Activated CD4-positive, alpha-beta T cell treated with anti-CD3 and anti-CD28 coated beads for 36 hours (primary cell): ENCODE results near the gene DDX56. TPM values are rescaled to one million over a fixed set of nuclear protein-coding genes. Genes with fewer than 3 reads are reported as not detected.

Source experiments
- ATAC-seq: fragments of 200-7000 bp; cut with Tn5 transposase; one replicate; pipeline ENCODE4 v1.10.0; 2021; ENCODE audit warnings: mild to moderate bottlenecking, moderate library complexity
- CTCF ChIA-PET: fragments of 350-600 bp; sonication (Branson Sonifier 250); formaldehyde crosslinking; loops from one replicate; lab custom pipeline; 2021; ENCODE audit warnings: antibody characterized with exemption; lab: Charles Lee
- POLR2A ChIA-PET: fragments of 350-600 bp; sonication (Branson Sonifier 250); formaldehyde crosslinking; loops from one replicate; lab custom pipeline; 2021; ENCODE audit warnings: antibody characterized with exemption, inconsistent platforms; lab: Charles Lee
- DNase-seq: peaks from one replicate; pipeline ENCODE4 v3.0.0-alpha.2; 2020
- H3K27ac Mint-ChIP-seq: one replicate; pipeline ENCODE4 v1.8.0; 2021; ENCODE audit warnings: mixed read lengths
- H3K27me3 Mint-ChIP-seq: one replicate; pipeline ENCODE4 v1.8.0; 2021; ENCODE audit warnings: mixed read lengths
- H3K36me3 Mint-ChIP-seq: one replicate; pipeline ENCODE4 v1.8.0; 2021; ENCODE audit warnings: low read depth, mixed read lengths
- H3K4me1 Mint-ChIP-seq: one replicate; pipeline ENCODE4 v1.8.0; 2021; ENCODE audit warnings: mixed read lengths
- H3K4me3 Mint-ChIP-seq: one replicate; pipeline ENCODE4 v1.8.0; 2021; ENCODE audit warnings: mild to moderate bottlenecking, moderate library complexity, mixed read lengths
- H3K9me3 Mint-ChIP-seq: one replicate; pipeline ENCODE4 v1.8.0; 2021; ENCODE audit warnings: low read depth, mixed read lengths
- intact Hi-C, 2 experiments: fragments of 100-400 bp; cut with DNase I in 1 of 2; cut with micrococcal nuclease in 1 of 2; formaldehyde crosslinking; loops; one replicate each; pipeline versions ENCODE4 v1.14.2 to v1.15.1; 2022 to 2024; cut with DNase I, micrococcal nuclease
- total RNA-seq, 2 experiments: library from RNA; stranded (reverse); gene quantifications; one replicate each; pipeline ENCODE4 v1.2.3, GENCODE V29; 2021

DDX56 gene
- total RNA-seq, 2 experiments from 2014 or later = 98.5 to 104 TPM

GRCh38 chr7:44541876-44542610 is 31.7 kb downstream of the DDX56 start:
- Mint-ChIP-seq H3K27ac (no peak overlapping the region), H3K27me3 (peaks cover 2% of the 10 kb centered on the region), H3K4me1 (no peaks in the 10 kb centered on the region), H3K4me3 (no peak overlapping the region), H3K9me3 (no peaks in the 10 kb centered on the region), H3K36me3 (no peaks in the 10 kb centered on the region)
- no peak for ATAC-seq
- ChIA-PET POLR2A (no interaction called here), CTCF (interaction anchor here (3.4 kb wide), 1 partner anchor 7 kb away, joined by 12 read pairs; no protein-coding TSS in a partner anchor)
- intact Hi-C loops = no loop called here
- DNase-seq = no peak

- intact Hi-C loops = no loop called here
- Mint-ChIP-seq H3K4me1 (no peaks in the 10 kb centered on the region), H3K36me3 (no peaks in the 10 kb centered on the region), H3K4me3 (no peak within 1 kb of the TSS), H3K27me3 (peaks cover 2% of the 10 kb centered on the region), H3K9me3 (no peaks in the 10 kb centered on the region), H3K27ac (no peak within 1 kb of the TSS)
- ATAC-seq (no peak), DNase-seq (no peak)
- ChIA-PET CTCF (interaction anchor here (0.6 kb wide), 1 partner anchor 267 kb away, joined by 3 read pairs; no protein-coding TSS in a partner anchor), POLR2A (no interaction called here)
These were observed 32.5 kb downstream of the DDX56 start, which contains the start of gene NPC1L1 for GRCh38 chr7:44541028-44541869. TSS of gene NPC1L1 (minus strand) at chr7:44541330. CDS start at chr7:44541259, 71 bp downstream.

GRCh38 chr7:44540592-44541027 is 33.1 kb downstream of the DDX56 start:
- Mint-ChIP-seq H3K4me1 (no peaks in the 10 kb centered on the region), H3K36me3 (no peaks in the 10 kb centered on the region), H3K27me3 (peaks cover 2% of the 10 kb centered on the region), H3K4me3 (no peak overlapping the region), H3K27ac (no peak overlapping the region), H3K9me3 (no peaks in the 10 kb centered on the region)
- intact Hi-C loops = no loop called here
- DNase-seq (no peak), ATAC-seq (no peak)
- ChIA-PET CTCF (interaction anchor here (0.6 kb wide), 1 partner anchor 266 kb away, joined by 3 read pairs; no protein-coding TSS in a partner anchor), POLR2A (no interaction called here)

GRCh38 chr7:44539669-44540506 is 33.8 kb downstream of the DDX56 start:
- Mint-ChIP-seq H3K36me3 (no peaks in the 10 kb centered on the region), H3K4me1 (no peaks in the 10 kb centered on the region), H3K27ac (no peak overlapping the region), H3K4me3 (no peak overlapping the region), H3K27me3 (no peaks in the 10 kb centered on the region), H3K9me3 (no peaks in the 10 kb centered on the region)
- CTCF ChIA-PET = interaction anchor here (0.6 to 1.1 kb wide), 2 partner anchors 43 to 265 kb away, joined by 3 to 4 read pairs; no protein-coding TSS in a partner anchor
- no peak for DNase-seq
- intact Hi-C loops = no loop called here
- ATAC-seq = no peak
- POLR2A ChIA-PET = no interaction called here

GRCh38 chr7:44538798-44539668 is 34.7 kb downstream of the DDX56 start:
- H3K27ac Mint-ChIP-seq = no peak overlapping the region
- no peak overlapping the region for H3K4me3 Mint-ChIP-seq
- no peaks in the 10 kb centered on the region for H3K9me3 Mint-ChIP-seq
- no peaks in the 10 kb centered on the region for H3K4me1 Mint-ChIP-seq
- ATAC-seq (no peak), DNase-seq (no peak)
- no peaks in the 10 kb centered on the region for H3K27me3 Mint-ChIP-seq
- CTCF ChIA-PET = interaction anchor here (0.5 to 1.1 kb wide), 3 partner anchors 14 to 338 kb away, joined by 3 to 4 read pairs (median 3); partner anchors contain the start of gene YKT6
- POLR2A ChIA-PET = no interaction called here
- intact Hi-C loops = no loop called here
- no peaks in the 10 kb centered on the region for H3K36me3 Mint-ChIP-seq

GRCh38 chr7:44538093-44538797 is 35.5 kb downstream of the DDX56 start:
- ChIA-PET CTCF (interaction anchor here (0.8 to 1.7 kb wide), 5 partner anchors 10 to 45 kb away, joined by 3 to 7 read pairs (median 4); no protein-coding TSS in a partner anchor), POLR2A (no interaction called here)
- Mint-ChIP-seq H3K4me3 (no peak overlapping the region), H3K27me3 (no peaks in the 10 kb centered on the region), H3K9me3 (no peaks in the 10 kb centered on the region), H3K27ac (no peak overlapping the region), H3K36me3 (no peaks in the 10 kb centered on the region), H3K4me1 (no peaks in the 10 kb centered on the region)
- intact Hi-C loops = no loop called here
- no peak for ATAC-seq
- no peak for DNase-seq

GRCh38 chr7:44537442-44537841 is 36.3 kb downstream of the DDX56 start:
- no peaks in the 10 kb centered on the region for H3K27me3 Mint-ChIP-seq
- ATAC-seq = no peak
- intact Hi-C loops = no loop called here
- no peak overlapping the region for H3K27ac Mint-ChIP-seq
- DNase-seq = no peak
- H3K36me3 Mint-ChIP-seq = no peaks in the 10 kb centered on the region
- CTCF ChIA-PET = interaction anchor here (0.7 to 1.7 kb wide), 4 partner anchors 9 to 267 kb away, joined by 3 to 7 read pairs (median 4); no protein-coding TSS in a partner anchor
- no peaks in the 10 kb centered on the region for H3K4me1 Mint-ChIP-seq
- H3K4me3 Mint-ChIP-seq = no peak overlapping the region
- POLR2A ChIA-PET = no interaction called here
- no peaks in the 10 kb centered on the region for H3K9me3 Mint-ChIP-seq

GRCh38 chr7:44536090-44536489 is 37.6 kb downstream of the DDX56 start:
- Mint-ChIP-seq H3K36me3 (no peaks in the 10 kb centered on the region), H3K9me3 (no peaks in the 10 kb centered on the region), H3K27me3 (no peaks in the 10 kb centered on the region), H3K4me3 (no peak overlapping the region), H3K4me1 (no peaks in the 10 kb centered on the region), H3K27ac (no peak overlapping the region)
- intact Hi-C loops = no loop called here
- DNase-seq (no peak), ATAC-seq (no peak)
- ChIA-PET POLR2A (no interaction called here), CTCF (interaction anchor here (1.1 to 2.5 kb wide), 6 partner anchors 8 to 187 kb away, joined by 3 to 12 read pairs (median 6); no protein-coding TSS in a partner anchor)

- H3K4me3 Mint-ChIP-seq = no peak overlapping the region
- H3K4me1 Mint-ChIP-seq = no peaks in the 10 kb centered on the region
- no peaks in the 10 kb centered on the region for H3K36me3 Mint-ChIP-seq
- H3K9me3 Mint-ChIP-seq = no peaks in the 10 kb centered on the region
- no peak overlapping the region for H3K27ac Mint-ChIP-seq
- intact Hi-C loops = no loop called here
- ChIA-PET CTCF (interaction anchor here (0.6 to 2.5 kb wide), 16 partner anchors 8 to 340 kb away, joined by 3 to 23 read pairs (median 4); partner anchors contain the start of gene DDX56), POLR2A (no interaction called here)
- ATAC-seq = no peak
- no peaks in the 10 kb centered on the region for H3K27me3 Mint-ChIP-seq
- no peak for DNase-seq
These were observed 38.2 kb downstream of the DDX56 start for GRCh38 chr7:44535348-44536064.
